K562 (cell line): ENCODE measurements around the gene C2. TPM values are rescaled to one million over a fixed set of nuclear protein-coding genes. Genes with fewer than 3 reads are reported as not detected.

Experiments
- ARID4B ChIP-seq: sonication (generic); formaldehyde crosslinking; IDR thresholded peaks from 2 replicates; pipeline ENCODE4 v1.8.0; 2022; ENCODE audit warnings: mild to moderate bottlenecking, missing genetic modification reagents
- BCL6 ChIP-seq: fragments of 250-450 bp; sonication (Bioruptor Pico); IDR thresholded peaks from 2 replicates; pipeline ENCODE4 v1.4.0; 2020
- C11orf30 ChIP-seq: fragments of 450-650 bp; IDR thresholded peaks from 2 replicates; pipeline ENCODE4 v1.6.1; 2016; ENCODE audit warnings: low read depth, mild to moderate bottlenecking
- ERF ChIP-seq: fragments of 450-650 bp; formaldehyde crosslinking; IDR thresholded peaks from 2 replicates; pipeline ENCODE4 v1.4.0; 2020; ENCODE audit warnings: mild to moderate bottlenecking, mixed read lengths
- HEY1 ChIP-seq: fragments of 250-450 bp; sonication (Bioruptor Pico); IDR thresholded peaks from 2 replicates; pipeline ENCODE4 v1.5.0; 2020; ENCODE audit warnings: mild to moderate bottlenecking, moderate library complexity, borderline replicate concordance
- LARP7 ChIP-seq: fragments of 450-650 bp; IDR thresholded peaks from 2 replicates; pipeline ENCODE4 v1.6.1; 2016
- LEF1 ChIP-seq: fragments of 450-650 bp; IDR thresholded peaks from 2 replicates; pipeline ENCODE4 v1.6.1; 2016; ENCODE audit warnings: mild to moderate bottlenecking
- MEIS2 ChIP-seq: fragments of 450-650 bp; IDR thresholded peaks from 2 replicates; pipeline ENCODE4 v1.6.1; 2014; ENCODE audit warnings: mild to moderate bottlenecking; ENCODE audit not compliant: partially characterized antibody
- NR2F6 ChIP-seq: fragments of 450-650 bp; formaldehyde crosslinking; IDR thresholded peaks from 2 replicates; pipeline ENCODE4 v1.4.0; 2020; ENCODE audit warnings: mild to moderate bottlenecking
- NRF1 ChIP-seq, 2 experiments: fragments of 450-650 bp; IDR thresholded peaks in 1 of 2; conservative IDR thresholded peaks in 1 of 2; 2 replicates each; pipeline ENCODE4 v1.6.1; 2014; ENCODE audit warnings: mild to moderate bottlenecking in 2 of 2
- POU5F1 ChIP-seq: fragments of 150-350 bp; IDR thresholded peaks from 2 replicates; pipeline ENCODE4 v1.6.1; 2014; ENCODE audit warnings: borderline replicate concordance, low read length, low read depth, mild to moderate bottlenecking; ENCODE audit not compliant: partially characterized antibody
- RBM22 ChIP-seq: fragments of 200-400 bp; formaldehyde crosslinking; IDR thresholded peaks from 2 replicates; pipeline ENCODE4 v1.6.1; 2018; ENCODE audit warnings: low read length, low read depth; ENCODE audit not compliant: poor library complexity, severe bottlenecking
- SREBF2 ChIP-seq: sonication (generic); formaldehyde crosslinking; IDR thresholded peaks from 2 replicates; pipeline ENCODE4 v1.4.0; 2020; ENCODE audit warnings: mild to moderate bottlenecking, missing genetic modification reagents
- ZBED1 ChIP-seq: IDR thresholded peaks from 2 replicates; pipeline ENCODE4 v1.6.1; 2014
- ZNF143 ChIP-seq: sonication (generic); formaldehyde crosslinking; IDR thresholded peaks from 2 replicates; pipeline ENCODE4 v1.9.0; 2022; ENCODE audit warnings: mild to moderate bottlenecking, missing genetic modification reagents
- ZNF407 ChIP-seq: fragments of 450-650 bp; IDR thresholded peaks from 2 replicates; pipeline ENCODE4 v1.6.1; 2016; ENCODE audit warnings: low read depth
- ZNF77 ChIP-seq: fragments of 250-450 bp; sonication (Bioruptor Pico); IDR thresholded peaks from 2 replicates; pipeline ENCODE4 v1.5.0; 2020
- polyA plus RNA-seq, 8 experiments: library from polyadenylated mRNA; depleted of rRNA in 4 of 8; stranded (reverse) in 5 of 8; unstranded in 3 of 8; fragments of >200 nt; fragmentation: Nextera tagmentation in 2 of 8; fragmentation: Illumina TruSeq in 1 of 8; extraction: Ambion mirVana in 2 of 8; extraction: Trizol in 1 of 8; gene quantifications; 2 replicates each; pipeline versions ENCODE4 v1.2.1 to v1.2.3, GENCODE V29; 2011 to 2014; ENCODE audit warnings: inconsistent platforms in 1 of 8, missing spikeins in 1 of 8
- total RNA-seq, 7 experiments: library from RNA; depleted of rRNA in 6 of 7; stranded (reverse); fragments of >200 nt in 6 of 7; fragmentation: Illumina TruSeq in 2 of 7; extraction: Trizol in 2 of 7; gene quantifications; 2 replicates each; pipeline versions ENCODE4 v1.2.1 to v1.2.3, GENCODE V29; 2011 to 2021; ENCODE audit warnings: low replicate concordance in 1 of 7

Gene C2
- total and polyA plus RNA-seq, 9 of the 15 experiments (the other 6 are each of a cell fraction or from before 2014, with no cell fraction given) = 0.05 to 1.1 (median 0.39) TPM; not detected in 1

- no peak for TF ChIP-seq HEY1
- 0 out of 2 replicates have a peak, but pooled peaks have one; percentile 56 for TF ChIP-seq NR2F6 (CRISPR knock-in tag)
- TF ChIP-seq ZNF77 (CRISPR knock-in tag) = no peak
- no peak for TF ChIP-seq ZNF407
- TF ChIP-seq ERF (CRISPR knock-in tag) = 0 out of 2 replicates have a peak, but pooled peaks have one; percentile 22
- no peak for TF ChIP-seq ZBED1
- TF ChIP-seq C11orf30 = peak; percentile 96
- TF ChIP-seq BCL6 (CRISPR knock-in tag) = no peak
- no peak for TF ChIP-seq POU5F1
- peak; percentile 63 for TF ChIP-seq MEIS2
- no peak for TF ChIP-seq SREBF2 (CRISPR knock-in tag)
- TF ChIP-seq ARID4B (CRISPR knock-in tag) = no peak
- peak; percentile 75; the same call in 1 of the 2 replicates for TF ChIP-seq LARP7
- peak; percentile 21; the same call in 1 of the 2 replicates for TF ChIP-seq LEF1
- TF ChIP-seq ZNF143 (CRISPR knock-in tag) = no peak
- no peak for TF ChIP-seq RBM22
- peak; percentile 14 to 38; a peak in 1 of 4 replicates for TF ChIP-seq NRF1 (conservative IDR thresholded peaks at IDR 0.05 in 1 of 2, IDR thresholded peaks at IDR 0.05 in 1 of 2)
Measured at GRCh38 chr6:31969712-31970603, 42.4 kb downstream of the C2 start (continued).
